Measurements from ENCODE around the gene HES1. TPM values are rescaled to one million over a fixed set of nuclear protein-coding genes. Genes with fewer than 3 reads are reported as not detected.

HES1 gene
- total and polyA plus RNA-seq, 8 donors, result 15.7 to 68.5 (median 36.3) TPM

- TF ChIP-seq, protein P1, sequence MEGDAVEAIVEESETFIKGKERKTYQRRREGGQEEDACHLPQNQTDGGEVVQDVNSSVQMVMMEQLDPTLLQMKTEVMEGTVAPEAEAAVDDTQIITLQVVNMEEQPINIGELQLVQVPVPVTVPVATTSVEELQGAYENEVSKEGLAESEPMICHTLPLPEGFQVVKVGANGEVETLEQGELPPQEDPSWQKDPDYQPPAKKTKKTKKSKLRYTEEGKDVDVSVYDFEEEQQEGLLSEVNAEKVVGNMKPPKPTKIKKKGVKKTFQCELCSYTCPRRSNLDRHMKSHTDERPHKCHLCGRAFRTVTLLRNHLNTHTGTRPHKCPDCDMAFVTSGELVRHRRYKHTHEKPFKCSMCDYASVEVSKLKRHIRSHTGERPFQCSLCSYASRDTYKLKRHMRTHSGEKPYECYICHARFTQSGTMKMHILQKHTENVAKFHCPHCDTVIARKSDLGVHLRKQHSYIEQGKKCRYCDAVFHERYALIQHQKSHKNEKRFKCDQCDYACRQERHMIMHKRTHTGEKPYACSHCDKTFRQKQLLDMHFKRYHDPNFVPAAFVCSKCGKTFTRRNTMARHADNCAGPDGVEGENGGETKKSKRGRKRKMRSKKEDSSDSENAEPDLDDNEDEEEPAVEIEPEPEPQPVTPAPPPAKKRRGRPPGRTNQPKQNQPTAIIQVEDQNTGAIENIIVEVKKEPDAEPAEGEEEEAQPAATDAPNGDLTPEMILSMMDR (IDR thresholded peaks at IDR 0.05), result no peak
- Histone ChIP-seq H3K27ac (no peak overlapping the region), H3K4me1 (peaks cover 25 to 40% (median 30%) of the 10 kb centered on the region in 3 donors), H3K27me3 (no peaks in the 10 kb centered on the region), H3K36me3 (no peaks in the 10 kb centered on the region), H3K4me3 (no peak overlapping the region), H3K9me3 (no peaks in the 10 kb centered on the region)
- no peak for DNase-seq
- no peak for ATAC-seq
- 71 to 72% methylated on average over 6 of the region's 6 CpGs for WGBS, 2 donors
- intact Hi-C loops (cut with DNase I), result no loop called here
- FAIRE-seq, result no peak
Measured at GRCh38 chr3:194119831-194120590, 15.9 kb upstream of the HES1 start.

- Histone ChIP-seq H3K36me3 (no peaks in the 10 kb centered on the region), H3K4me1 (peaks cover 23 to 40% (median 30%) of the 10 kb centered on the region in 3 donors), H3K27me3 (no peaks in the 10 kb centered on the region), H3K4me3 (no peak overlapping the region), H3K27ac (peak overlapping the region in 2 of 4 donors; percentile 28 to 30), H3K9me3 (no peaks in the 10 kb centered on the region)
- intact Hi-C loops (cut with DNase I), result no loop called here
- DNase-seq, result no peak
- no peak for ATAC-seq
- 88 to 92% methylated on average over 13 of the region's 13 CpGs for WGBS, 2 donors
- TF ChIP-seq, protein P1 (IDR thresholded peaks at IDR 0.05), result no peak
- FAIRE-seq, result no peak
Measured at GRCh38 chr3:194120789-194121770, 14.9 kb upstream of the HES1 start.

DNA sequence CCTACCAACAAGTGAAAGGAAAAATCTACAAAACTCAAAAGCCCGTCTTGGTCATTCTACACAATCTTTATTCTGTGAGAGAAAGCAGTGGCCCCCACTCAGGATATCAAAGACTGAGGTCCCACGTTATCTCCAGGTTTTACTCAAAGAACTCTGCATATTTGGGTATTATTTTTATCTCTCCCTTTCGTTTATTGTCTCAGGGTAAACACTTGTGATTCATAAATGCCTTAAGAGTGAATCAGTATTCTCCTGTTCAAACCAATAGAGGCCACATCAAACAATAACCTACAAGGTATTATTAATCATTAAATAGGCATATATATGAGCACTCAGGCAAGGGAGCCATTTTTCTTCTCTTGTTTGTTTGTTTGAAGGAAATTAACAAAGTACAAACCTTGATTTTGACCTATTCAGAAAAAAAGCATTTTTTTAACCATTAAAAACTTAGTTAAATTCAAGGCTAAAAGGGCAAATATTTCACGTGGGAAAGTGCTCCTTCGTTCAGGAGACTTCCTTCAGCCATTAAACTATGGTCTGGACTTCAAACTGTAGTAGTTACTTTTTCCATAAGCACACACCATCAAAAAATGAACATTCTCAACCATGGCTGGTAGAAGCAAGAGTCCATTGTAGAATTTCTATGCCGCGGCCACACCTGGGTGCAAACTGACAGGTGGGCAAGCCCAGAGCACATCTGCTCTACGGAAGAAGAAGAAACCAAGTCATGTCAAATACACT lies 13.9 kb upstream of the HES1 start:
- Histone ChIP-seq H3K9me3 (no peaks in the 10 kb centered on the region), H3K27ac (peak overlapping the region in 2 of 4 donors; percentile 28 to 30), H3K36me3 (no peaks in the 10 kb centered on the region), H3K4me1 (peaks cover 14 to 34% (median 23%) of the 10 kb centered on the region in 3 donors), H3K27me3 (no peaks in the 10 kb centered on the region), H3K4me3 (no peak overlapping the region)
- FAIRE-seq (no peak), DNase-seq (no peak), ATAC-seq (peak; percentile 69 to 77 (median 71))
- 59 to 60% methylated on average over 8 of the region's 8 CpGs for WGBS, 2 donors
- TF ChIP-seq, protein P1 (IDR thresholded peaks at IDR 0.05), result no peak
- intact Hi-C loops (cut with DNase I), result no loop called here

DNA sequence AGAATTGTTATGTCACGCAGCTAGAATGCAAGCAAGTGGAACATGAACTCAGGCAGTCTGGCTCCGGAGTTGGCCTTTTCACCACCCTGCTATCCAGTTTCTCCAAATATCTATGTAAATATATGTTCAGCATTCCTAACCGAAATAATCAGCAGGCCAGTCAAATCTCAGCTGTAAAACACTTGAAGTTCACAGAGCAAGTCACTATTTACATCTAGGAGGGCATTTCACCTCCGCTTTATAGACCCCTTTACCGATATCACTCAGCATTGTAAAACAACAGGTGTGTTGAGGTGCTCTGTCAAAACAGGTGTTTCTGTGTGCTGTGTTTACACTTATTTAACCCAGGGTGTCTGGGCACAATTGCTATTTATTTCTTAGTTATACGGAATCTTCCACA lies 12.2 kb upstream of the HES1 start:
- no peak overlapping the region for H3K27ac ChIP-seq
- H3K9me3 ChIP-seq, result no peaks in the 10 kb centered on the region
- TF ChIP-seq, protein P1 (IDR thresholded peaks at IDR 0.05), result no peak
- FAIRE-seq (no peak), DNase-seq (no peak), ATAC-seq (peak in 1 of 4 donors; percentile 10)
- no peaks in the 10 kb centered on the region for H3K36me3 ChIP-seq
- H3K4me1 ChIP-seq, result peaks cover 7 to 26% (median 16%) of the 10 kb centered on the region in 3 donors
- no peaks in the 10 kb centered on the region for H3K27me3 ChIP-seq
- intact Hi-C loops (cut with DNase I), result no loop called here
- 37 to 38% methylated on average over 6 of the region's 6 CpGs for WGBS, 2 donors
- no peak overlapping the region for H3K4me3 ChIP-seq

Measured in pancreas (tissue), 10 donors.